Osteoblast (primary cell): Measurements from ENCODE around the gene CHRNA4. TPM values are rescaled to one million over a fixed set of nuclear protein-coding genes. Genes with fewer than 3 reads are reported as not detected.
"Not testable (repeated sequence)": the region's sequence is repeated elsewhere in the genome, so short reads cannot be mapped to it uniquely, and the experiment has no call there.

Experiments
- DNase-seq: peaks from one replicate; pipeline ENCODE4 v3.0.0; 2011; ENCODE audit warnings: low spot score, mixed read lengths; ENCODE audit not compliant: insufficient read length; ENCODE audit errors: missing footprints
- H2AFZ ChIP-seq: 2 replicates; pipeline ENCODE4 v1.6.0; 2011; ENCODE audit warnings: mild to moderate bottlenecking, low read length
- H3K27ac ChIP-seq: 2 replicates; pipeline ENCODE4 v1.5.1; 2011; ENCODE audit warnings: mild to moderate bottlenecking, low read depth, low read length, moderate library complexity
- H3K27me3 ChIP-seq: 2 replicates; pipeline ENCODE4 v1.6.0; 2012; ENCODE audit warnings: mild to moderate bottlenecking, control low read depth, inconsistent platforms, low read length, moderate library complexity; ENCODE audit not compliant: insufficient read depth
- H3K36me3 ChIP-seq: 2 replicates; pipeline ENCODE4 v1.5.1; 2011; ENCODE audit warnings: mild to moderate bottlenecking, low read length, control low read depth, moderate library complexity; ENCODE audit not compliant: insufficient read depth
- H3K4me1 ChIP-seq: 2 replicates; pipeline ENCODE4 v1.5.1; 2011; ENCODE audit warnings: mild to moderate bottlenecking, low read length, control low read depth, moderate library complexity; ENCODE audit not compliant: insufficient read depth
- H3K4me2 ChIP-seq: 2 replicates; pipeline ENCODE4 v1.6.0; 2011; ENCODE audit warnings: mild to moderate bottlenecking, low read length; ENCODE audit not compliant: insufficient read depth
- H3K4me3 ChIP-seq: fragments of 200-600 bp; sonication (generic); 3 replicates; pipeline ENCODE4 v1.5.1; 2012; ENCODE audit warnings: mild to moderate bottlenecking, low read length, inconsistent platforms; ENCODE audit not compliant: insufficient read depth
- H3K79me2 ChIP-seq: 2 replicates; pipeline ENCODE4 v1.6.0; 2012; ENCODE audit warnings: mild to moderate bottlenecking, low read length, control low read depth, inconsistent platforms; ENCODE audit not compliant: insufficient read depth
- H3K9me3 ChIP-seq: 2 replicates; pipeline ENCODE4 v1.5.1; 2011; ENCODE audit warnings: low read depth, low read length, control low read depth
- H4K20me1 ChIP-seq: 2 replicates; pipeline ENCODE4 v1.6.0; 2012; ENCODE audit warnings: mild to moderate bottlenecking, low read length, control low read depth; ENCODE audit not compliant: insufficient read depth
- CTCF ChIP-seq: IDR thresholded peaks from 2 replicates; pipeline ENCODE4 v1.5.1; 2011; ENCODE audit warnings: mild to moderate bottlenecking, low read depth, low read length, moderate library complexity; ENCODE audit errors: extremely low read depth
- total RNA-seq: library from RNA; depleted of rRNA; stranded (reverse); fragments of >200 nt; gene quantifications from 2 replicates; pipeline ENCODE4 v1.2.3, GENCODE V29; 2012

The CHRNA4 gene
- total RNA-seq, 1 donor: not detected

- H3K4me3 ChIP-seq: no peak overlapping the region
- DNase-seq: peak; percentile 98
- TF ChIP-seq CTCF: no peak
- no peak overlapping the region for H2AFZ ChIP-seq
- no peaks in the 10 kb centered on the region for H3K79me2 ChIP-seq
- H4K20me1 ChIP-seq: no peaks in the 10 kb centered on the region
- H3K27ac ChIP-seq: no peak overlapping the region
- H3K4me2 ChIP-seq: no peak overlapping the region
- H3K4me1 ChIP-seq: no peaks in the 10 kb centered on the region
- no peaks in the 10 kb centered on the region for H3K9me3 ChIP-seq
- H3K27me3 ChIP-seq: peaks cover 18% of the 10 kb centered on the region
- H3K36me3 ChIP-seq: no peaks in the 10 kb centered on the region
Observed at GRCh38 chr20:63344616-63345327, 16.4 kb downstream of the CHRNA4 start.

GRCh38 chr20:63343460-63344445, 17.4 kb downstream of the CHRNA4 start:
- no peaks in the 10 kb centered on the region for H3K36me3 ChIP-seq
- H3K27me3 ChIP-seq: peaks cover 21% of the 10 kb centered on the region
- no peak for DNase-seq
- no peak overlapping the region for H2AFZ ChIP-seq
- no peak overlapping the region for H3K4me3 ChIP-seq
- no peaks in the 10 kb centered on the region for H3K9me3 ChIP-seq
- no peaks in the 10 kb centered on the region for H3K4me1 ChIP-seq
- TF ChIP-seq CTCF: no peak
- H3K27ac ChIP-seq: no peak overlapping the region
- H3K79me2 ChIP-seq: no peaks in the 10 kb centered on the region
- no peak overlapping the region for H3K4me2 ChIP-seq
- H4K20me1 ChIP-seq: no peaks in the 10 kb centered on the region

GRCh38 chr20:63342561-63343459, 18.3 kb downstream of the CHRNA4 start:
- no peaks in the 10 kb centered on the region for H4K20me1 ChIP-seq
- H3K4me3 ChIP-seq: no peak overlapping the region
- H3K4me2 ChIP-seq: no peak overlapping the region
- no peak overlapping the region for H2AFZ ChIP-seq
- no peak overlapping the region for H3K27ac ChIP-seq
- no peaks in the 10 kb centered on the region for H3K79me2 ChIP-seq
- DNase-seq: peak; percentile 85
- H3K4me1 ChIP-seq: peaks cover 6% of the 10 kb centered on the region
- no peak for TF ChIP-seq CTCF
- peaks cover 21% of the 10 kb centered on the region for H3K27me3 ChIP-seq
- H3K9me3 ChIP-seq: no peaks in the 10 kb centered on the region
- H3K36me3 ChIP-seq: no peaks in the 10 kb centered on the region

GRCh38 chr20:63340158-63340688, 20.9 kb downstream of the CHRNA4 start:
- peaks cover 13% of the 10 kb centered on the region for H3K4me1 ChIP-seq
- not testable (repeated sequence) for H2AFZ ChIP-seq, H3K9me3 ChIP-seq, H3K27ac ChIP-seq, H3K4me3 ChIP-seq, H4K20me1 ChIP-seq, H3K36me3 ChIP-seq, H3K79me2 ChIP-seq, H3K4me2 ChIP-seq, DNase-seq
- H3K27me3 ChIP-seq: peaks cover 34% of the 10 kb centered on the region

GRCh38 chr20:63339154-63340094, 21.7 kb downstream of the CHRNA4 start:
- H3K4me3 ChIP-seq, H3K36me3 ChIP-seq, H3K9me3 ChIP-seq, H3K27ac ChIP-seq, DNase-seq, H3K79me2 ChIP-seq, H3K4me2 ChIP-seq, H2AFZ ChIP-seq, H4K20me1 ChIP-seq: not testable (repeated sequence)
- Histone ChIP-seq H3K27me3 (peaks cover 34% of the 10 kb centered on the region), H3K4me1 (peaks cover 13% of the 10 kb centered on the region)
